ENCODE measurements around the gene DHCR24. TPM values are rescaled to one million over a fixed set of nuclear protein-coding genes. Genes with fewer than 3 reads are reported as not detected.

DHCR24 gene
- total RNA-seq, 4 donors from 2014 or later: 148 to 231 (median 219) TPM

DNA sequence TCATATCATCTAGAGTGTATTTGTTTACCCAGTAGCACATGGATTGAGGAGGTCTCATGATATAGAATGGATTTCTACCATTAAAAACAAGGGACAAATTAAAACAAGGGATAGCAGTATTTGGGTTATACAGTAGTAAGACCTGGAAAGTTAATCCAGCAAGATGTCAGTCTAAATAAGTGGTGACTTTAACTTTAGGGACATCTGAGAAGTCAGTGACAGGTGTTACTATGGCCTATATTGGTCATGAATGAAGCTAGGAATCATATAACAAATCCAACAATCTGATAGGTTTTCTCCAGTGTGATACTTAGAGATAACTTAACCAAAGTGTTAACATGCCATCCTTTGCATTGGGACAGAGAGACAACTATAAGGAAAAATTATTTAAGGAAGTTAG, 42.7 kb upstream of the DHCR24 start:
- Histone ChIP-seq H3K36me3 (no peaks in the 10 kb centered on the region), H3K27ac (no peak overlapping the region), H3K27me3 (no peaks in the 10 kb centered on the region), H3K4me3 (no peak overlapping the region), H3K9me3 (no peaks in the 10 kb centered on the region), H3K4me1 (peaks cover 0 to 10% (median 0%) of the 10 kb centered on the region in 4 donors)
- no peak for DNase-seq (ENCODE audit: low spot score in 2 of 2)
- no peak for TF ChIP-seq POLR2A (IDR thresholded peaks at IDR 0.05)
- TF ChIP-seq, protein P1, sequence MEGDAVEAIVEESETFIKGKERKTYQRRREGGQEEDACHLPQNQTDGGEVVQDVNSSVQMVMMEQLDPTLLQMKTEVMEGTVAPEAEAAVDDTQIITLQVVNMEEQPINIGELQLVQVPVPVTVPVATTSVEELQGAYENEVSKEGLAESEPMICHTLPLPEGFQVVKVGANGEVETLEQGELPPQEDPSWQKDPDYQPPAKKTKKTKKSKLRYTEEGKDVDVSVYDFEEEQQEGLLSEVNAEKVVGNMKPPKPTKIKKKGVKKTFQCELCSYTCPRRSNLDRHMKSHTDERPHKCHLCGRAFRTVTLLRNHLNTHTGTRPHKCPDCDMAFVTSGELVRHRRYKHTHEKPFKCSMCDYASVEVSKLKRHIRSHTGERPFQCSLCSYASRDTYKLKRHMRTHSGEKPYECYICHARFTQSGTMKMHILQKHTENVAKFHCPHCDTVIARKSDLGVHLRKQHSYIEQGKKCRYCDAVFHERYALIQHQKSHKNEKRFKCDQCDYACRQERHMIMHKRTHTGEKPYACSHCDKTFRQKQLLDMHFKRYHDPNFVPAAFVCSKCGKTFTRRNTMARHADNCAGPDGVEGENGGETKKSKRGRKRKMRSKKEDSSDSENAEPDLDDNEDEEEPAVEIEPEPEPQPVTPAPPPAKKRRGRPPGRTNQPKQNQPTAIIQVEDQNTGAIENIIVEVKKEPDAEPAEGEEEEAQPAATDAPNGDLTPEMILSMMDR (IDR thresholded peaks at IDR 0.05): no peak

DNA sequence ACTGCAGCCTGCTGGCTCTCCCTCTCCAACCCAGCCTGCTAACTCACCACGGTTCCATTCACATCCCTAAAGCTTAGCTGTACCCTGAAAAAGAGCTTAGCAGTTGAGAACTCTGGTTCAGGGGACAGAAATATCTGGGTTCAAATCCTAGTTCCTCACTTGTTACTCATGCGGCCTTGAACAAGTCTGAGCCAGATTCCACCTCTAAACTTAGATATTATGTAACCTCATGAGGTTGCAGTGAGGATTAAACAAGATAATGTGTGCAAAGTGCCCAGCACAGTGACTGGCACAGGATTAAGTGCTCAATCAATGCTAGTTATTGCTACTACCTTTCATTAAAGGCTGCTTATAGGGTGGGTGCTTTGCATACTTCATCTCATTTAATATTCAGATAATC, 41.3 kb upstream of the DHCR24 start:
- Histone ChIP-seq H3K4me1 (peaks cover 0 to 10% (median 0%) of the 10 kb centered on the region in 4 donors), H3K4me3 (no peak overlapping the region), H3K27ac (no peak overlapping the region), H3K36me3 (no peaks in the 10 kb centered on the region), H3K9me3 (no peaks in the 10 kb centered on the region), H3K27me3 (no peaks in the 10 kb centered on the region)
- WGBS, 2 donors: 72 to 97% methylated on average over 2 of the region's 2 CpGs
- no peak for DNase-seq (ENCODE audit: low spot score in 2 of 2)
- TF ChIP-seq EP300 (IDR thresholded peaks at IDR 0.05) (no peak), POLR2A (IDR thresholded peaks at IDR 0.05) (no peak)
- TF ChIP-seq, protein P1 (IDR thresholded peaks at IDR 0.05): no peak

DNA sequence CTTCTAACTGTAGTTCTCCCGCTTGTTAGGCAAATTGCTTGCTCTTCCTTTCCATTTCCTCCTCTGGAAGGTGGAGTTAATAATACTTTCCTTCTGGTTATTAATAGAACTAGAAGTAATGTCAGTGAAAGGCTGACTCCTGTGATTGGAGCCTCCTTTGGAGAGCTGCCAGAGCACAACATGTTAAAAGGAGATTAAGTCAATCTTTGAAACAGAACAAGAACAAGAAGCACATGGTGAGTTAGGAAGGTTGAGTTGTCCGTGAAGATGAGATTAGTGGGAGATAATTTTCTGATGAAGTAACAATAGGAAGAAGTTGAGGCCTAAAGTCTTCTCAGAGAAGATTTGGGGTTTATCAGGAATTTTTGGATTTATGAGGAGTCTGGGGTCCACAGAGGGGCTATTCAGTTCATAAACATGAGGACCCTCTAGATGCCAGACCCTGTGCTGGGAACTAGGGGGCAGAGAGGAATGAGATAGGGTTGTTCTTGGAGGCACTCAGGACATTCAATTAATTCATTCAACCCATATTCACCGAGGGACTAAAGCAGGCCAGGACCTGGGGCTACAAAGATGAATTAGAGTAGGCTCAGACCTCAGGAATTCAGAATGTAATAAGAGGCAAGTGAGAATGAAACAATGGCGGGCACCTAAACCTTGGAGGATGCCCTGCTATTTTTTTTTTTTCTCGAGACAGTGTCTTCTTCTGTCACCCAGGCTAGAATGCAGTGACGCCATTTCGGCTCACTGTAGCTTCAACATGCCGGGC, 40.7 kb upstream of the DHCR24 start:
- no peaks in the 10 kb centered on the region for H3K9me3 ChIP-seq
- H3K36me3 ChIP-seq: no peaks in the 10 kb centered on the region
- TF ChIP-seq POLR2A (IDR thresholded peaks at IDR 0.05): no peak
- TF ChIP-seq EP300 (IDR thresholded peaks at IDR 0.05): no peak
- TF ChIP-seq, protein P1 (IDR thresholded peaks at IDR 0.05): no peak
- peak overlapping the region in 1 of 4 donors; percentile 9 for H3K27ac ChIP-seq
- H3K4me3 ChIP-seq: no peak overlapping the region
- peak in 1 of 2 donors; percentile 36 for DNase-seq (ENCODE audit: low spot score in 2 of 2)
- WGBS, 2 donors: 65 to 73% methylated on average over 8 of the region's 8 CpGs
- peaks cover 0 to 10% (median 0%) of the 10 kb centered on the region in 4 donors for H3K4me1 ChIP-seq
- H3K27me3 ChIP-seq: no peaks in the 10 kb centered on the region

DNA sequence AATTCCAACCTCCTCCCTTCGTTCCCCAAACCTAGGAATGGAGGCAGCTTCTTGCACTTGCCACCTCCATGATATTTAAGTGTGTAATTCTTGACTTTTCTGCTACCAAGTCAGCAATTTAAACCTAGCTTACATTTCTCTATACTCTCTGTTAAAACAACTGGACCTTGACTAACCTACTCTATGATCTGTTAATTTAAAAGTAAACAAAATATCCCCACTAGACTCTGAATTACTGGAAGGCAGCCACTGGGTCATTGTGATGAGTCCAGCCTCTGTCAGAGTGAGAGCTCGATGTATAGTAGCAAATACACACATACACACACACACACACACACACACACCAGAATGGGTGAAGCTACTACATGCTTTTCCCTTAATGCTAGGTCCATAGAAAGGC, 40.0 kb upstream of the DHCR24 start:
- no peak for TF ChIP-seq EP300 (IDR thresholded peaks at IDR 0.05)
- TF ChIP-seq, protein P1 (IDR thresholded peaks at IDR 0.05): no peak
- TF ChIP-seq POLR2A (IDR thresholded peaks at IDR 0.05): no peak
- 55 to 56% methylated on average over 2 of the region's 2 CpGs for WGBS, 2 donors

DNA sequence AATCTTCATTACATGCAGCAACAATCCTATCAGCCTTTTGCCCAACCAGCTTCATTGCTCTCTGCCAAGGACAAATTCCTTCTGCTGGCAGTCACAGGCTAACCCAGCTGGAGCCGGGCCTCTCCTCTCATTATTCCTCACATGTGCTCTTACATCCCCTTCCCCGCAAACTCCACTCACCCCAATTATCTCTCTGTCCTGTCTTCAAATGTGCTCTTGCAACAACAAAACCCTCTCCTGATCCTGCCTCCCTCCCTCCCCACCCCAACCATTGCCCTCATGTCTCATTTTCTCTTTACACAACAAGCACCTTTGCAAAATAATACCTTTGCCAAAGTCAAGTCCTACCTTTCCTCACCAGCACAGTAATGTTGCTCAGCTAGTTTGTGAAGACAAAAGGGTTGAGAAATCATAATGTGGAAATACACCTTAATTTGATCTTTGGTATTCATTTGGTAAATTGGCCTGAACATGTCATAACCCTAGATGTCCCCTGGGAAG, 36.0 kb upstream of the DHCR24 start:
- Histone ChIP-seq H3K4me3 (no peak overlapping the region), H3K36me3 (no peaks in the 10 kb centered on the region), H3K27ac (no peak overlapping the region), H3K27me3 (no peaks in the 10 kb centered on the region), H3K4me1 (peaks cover 0 to 10% (median 0%) of the 10 kb centered on the region in 4 donors), H3K9me3 (no peaks in the 10 kb centered on the region)
- 62 to 89% methylated on average over 2 of the region's 2 CpGs for WGBS, 2 donors
- no peak for DNase-seq (ENCODE audit: low spot score in 2 of 2)
- TF ChIP-seq EP300 (IDR thresholded peaks at IDR 0.05) (no peak), POLR2A (IDR thresholded peaks at IDR 0.05) (no peak)
- TF ChIP-seq, protein P1 (IDR thresholded peaks at IDR 0.05): no peak

More for the DNA sequence above, 40.0 kb upstream of the DHCR24 start:
- Histone ChIP-seq H3K4me3 (no peak overlapping the region), H3K4me1 (peaks cover 0 to 10% (median 0%) of the 10 kb centered on the region in 4 donors), H3K9me3 (no peaks in the 10 kb centered on the region), H3K27me3 (no peaks in the 10 kb centered on the region), H3K27ac (peak overlapping the region in 1 of 4 donors; percentile 9), H3K36me3 (no peaks in the 10 kb centered on the region)
- DNase-seq (ENCODE audit: low spot score in 2 of 2): no peak
